ENCODE measurements around the gene DGKI. TPM values are rescaled to one million over a fixed set of nuclear protein-coding genes. Genes with fewer than 3 reads are reported as not detected.

The DGKI gene
- total RNA-seq, 4 donors from 2014 or later = 0.42 to 6.2 (median 2.0) TPM

DNA sequence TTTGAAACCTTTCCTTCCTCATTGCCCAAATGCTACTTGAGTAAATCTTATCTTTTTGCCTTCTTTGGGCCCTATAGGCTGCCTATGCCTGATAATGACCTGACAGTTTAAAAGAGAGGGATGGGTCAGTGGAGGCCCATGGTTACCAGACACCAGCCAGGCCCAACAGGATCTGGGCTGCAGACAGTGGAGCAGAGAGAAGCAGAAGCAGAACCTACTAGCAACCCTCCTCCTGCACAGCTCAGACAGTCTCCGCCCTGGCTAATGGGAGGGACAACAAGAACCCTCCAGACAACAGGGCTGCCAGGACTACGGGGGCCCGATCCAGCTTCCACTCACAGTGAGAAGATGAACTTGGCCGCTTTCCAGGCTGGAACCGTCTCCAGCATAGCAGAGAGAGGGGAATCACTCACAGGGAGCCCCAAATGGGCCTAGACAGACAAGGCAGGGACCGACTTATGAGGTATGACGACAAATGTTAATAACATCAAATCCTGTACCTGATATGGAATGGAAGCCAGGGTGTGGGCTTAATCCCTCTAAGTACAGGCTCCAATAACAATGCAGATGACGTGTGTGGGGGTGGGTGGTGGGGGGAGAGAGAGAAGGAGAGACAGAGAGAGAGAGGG lies 31.7 kb upstream of the DGKI start:
- Histone ChIP-seq H3K4me1 (peaks cover 16% of the 10 kb centered on the region), H3K4me3 (no peak overlapping the region), H3K27me3 (no peaks in the 10 kb centered on the region), H3K27ac (no peak overlapping the region), H3K36me3 (peaks cover 62% of the 10 kb centered on the region), H3K9me3 (no peaks in the 10 kb centered on the region)
- TF ChIP-seq EP300 (IDR thresholded peaks at IDR 0.05) (no peak), POLR2AphosphoS5 (IDR thresholded peaks at IDR 0.05) (no peak), POLR2A (IDR thresholded peaks at IDR 0.05) (no peak)
- TF ChIP-seq, protein P1, sequence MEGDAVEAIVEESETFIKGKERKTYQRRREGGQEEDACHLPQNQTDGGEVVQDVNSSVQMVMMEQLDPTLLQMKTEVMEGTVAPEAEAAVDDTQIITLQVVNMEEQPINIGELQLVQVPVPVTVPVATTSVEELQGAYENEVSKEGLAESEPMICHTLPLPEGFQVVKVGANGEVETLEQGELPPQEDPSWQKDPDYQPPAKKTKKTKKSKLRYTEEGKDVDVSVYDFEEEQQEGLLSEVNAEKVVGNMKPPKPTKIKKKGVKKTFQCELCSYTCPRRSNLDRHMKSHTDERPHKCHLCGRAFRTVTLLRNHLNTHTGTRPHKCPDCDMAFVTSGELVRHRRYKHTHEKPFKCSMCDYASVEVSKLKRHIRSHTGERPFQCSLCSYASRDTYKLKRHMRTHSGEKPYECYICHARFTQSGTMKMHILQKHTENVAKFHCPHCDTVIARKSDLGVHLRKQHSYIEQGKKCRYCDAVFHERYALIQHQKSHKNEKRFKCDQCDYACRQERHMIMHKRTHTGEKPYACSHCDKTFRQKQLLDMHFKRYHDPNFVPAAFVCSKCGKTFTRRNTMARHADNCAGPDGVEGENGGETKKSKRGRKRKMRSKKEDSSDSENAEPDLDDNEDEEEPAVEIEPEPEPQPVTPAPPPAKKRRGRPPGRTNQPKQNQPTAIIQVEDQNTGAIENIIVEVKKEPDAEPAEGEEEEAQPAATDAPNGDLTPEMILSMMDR (IDR thresholded peaks at IDR 0.05) = no peak
- 69% methylated on average over 8 of the region's 8 CpGs for WGBS
- peak; percentile 82 to 87 for DNase-seq (ENCODE audit: low spot score in 2 of 2)

GRCh38 chr7:137877027-137877675 lies 30.4 kb upstream of the DGKI start:
- TF ChIP-seq, protein P1 (IDR thresholded peaks at IDR 0.05) = no peak
- TF ChIP-seq EP300 (IDR thresholded peaks at IDR 0.05) (no peak), POLR2AphosphoS5 (IDR thresholded peaks at IDR 0.05) (no peak), POLR2A (IDR thresholded peaks at IDR 0.05) (no peak)
- Histone ChIP-seq H3K4me1 (peaks cover 16% of the 10 kb centered on the region), H3K9me3 (no peaks in the 10 kb centered on the region), H3K27ac (no peak overlapping the region), H3K4me3 (no peak overlapping the region), H3K27me3 (no peaks in the 10 kb centered on the region), H3K36me3 (peaks cover 52% of the 10 kb centered on the region)
- no peak for DNase-seq (ENCODE audit: low spot score in 2 of 2)
- 72% methylated on average over 5 of the region's 5 CpGs for WGBS

DNA sequence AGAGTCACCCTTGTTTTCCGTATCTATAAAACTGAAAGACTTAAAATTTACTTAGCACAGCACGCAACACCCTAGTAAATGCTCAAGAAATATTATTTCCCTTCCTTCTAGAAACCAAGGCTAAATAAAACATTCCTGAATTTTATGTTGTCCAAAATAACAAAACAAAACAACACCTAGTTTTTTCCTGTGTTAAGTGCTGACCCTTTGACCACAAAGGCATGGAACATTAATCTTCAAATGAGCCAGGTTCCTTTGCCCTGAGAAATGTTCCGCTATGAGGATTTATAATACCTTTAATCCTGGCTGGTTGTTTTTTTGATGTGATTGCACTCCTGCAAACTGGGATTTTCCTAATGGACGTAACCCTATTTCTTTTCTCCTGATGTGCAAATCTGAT lies 29.0 kb upstream of the DGKI start:
- no peak overlapping the region for H3K27ac ChIP-seq

DNA sequence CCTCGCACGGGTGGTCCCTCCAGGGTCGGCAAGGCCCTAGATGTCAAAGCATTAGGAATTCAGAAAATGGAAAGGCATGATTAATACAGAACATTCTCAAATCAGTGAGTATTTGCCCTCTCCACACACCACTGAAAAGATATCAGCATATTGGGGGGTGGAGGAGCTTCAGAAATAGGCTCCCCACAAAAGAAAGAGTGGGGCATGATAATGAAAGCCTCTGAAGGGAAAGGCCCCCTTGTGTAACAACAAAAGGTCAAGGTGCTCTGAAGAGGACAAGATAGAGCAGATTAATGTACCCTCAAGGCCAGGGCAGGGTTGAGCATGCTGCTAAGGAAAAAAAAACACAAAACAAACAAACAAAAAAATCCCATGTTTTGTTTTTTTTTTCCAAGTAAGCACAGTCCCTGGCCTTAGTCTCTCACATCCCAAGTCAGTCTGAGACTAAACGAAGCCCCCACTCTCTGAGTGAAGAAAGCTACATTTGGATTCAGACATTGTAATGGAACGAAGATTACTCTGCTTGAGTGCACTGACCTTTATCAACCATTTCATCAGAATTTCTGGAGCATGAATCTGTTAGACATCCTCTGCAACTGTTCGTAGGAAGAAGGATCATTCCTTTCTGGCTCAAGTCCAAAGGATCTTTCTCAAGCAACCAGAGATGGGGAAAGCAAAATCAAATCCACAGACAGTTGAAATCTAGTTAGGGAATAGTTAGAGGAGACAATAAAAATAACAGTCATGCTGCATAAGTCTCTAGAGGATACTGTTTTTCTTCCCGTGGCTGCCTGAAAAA lies 27.4 kb upstream of the DGKI start:
- Histone ChIP-seq H3K27ac (peak overlapping the region; percentile 46), H3K36me3 (peaks cover 25% of the 10 kb centered on the region)
- DNase-seq (ENCODE audit: low spot score in 2 of 2) = no peak

More for the DNA sequence above, 29.0 kb upstream of the DGKI start:
- H3K36me3 ChIP-seq = peaks cover 38% of the 10 kb centered on the region
- TF ChIP-seq POLR2AphosphoS5 (IDR thresholded peaks at IDR 0.05) (no peak), EP300 (IDR thresholded peaks at IDR 0.05) (no peak), POLR2A (IDR thresholded peaks at IDR 0.05) (no peak)
- TF ChIP-seq, protein P1 (IDR thresholded peaks at IDR 0.05) = no peak
- 94% methylated on average over 4 of the region's 4 CpGs for WGBS
- no peaks in the 10 kb centered on the region for H3K9me3 ChIP-seq
- no peak for DNase-seq (ENCODE audit: low spot score in 2 of 2)
- H3K4me3 ChIP-seq = no peak overlapping the region
- no peaks in the 10 kb centered on the region for H3K27me3 ChIP-seq
- peaks cover 16% of the 10 kb centered on the region for H3K4me1 ChIP-seq

More for the DNA sequence above, 27.4 kb upstream of the DGKI start:
- Histone ChIP-seq H3K27me3 (no peaks in the 10 kb centered on the region), H3K4me1 (peaks cover 5% of the 10 kb centered on the region), H3K4me3 (no peak overlapping the region), H3K9me3 (no peaks in the 10 kb centered on the region)
- 67% methylated on average over 7 of the region's 7 CpGs for WGBS
- TF ChIP-seq POLR2A (IDR thresholded peaks at IDR 0.05) (no peak), EP300 (IDR thresholded peaks at IDR 0.05) (no peak), POLR2AphosphoS5 (IDR thresholded peaks at IDR 0.05) (no peak)
- TF ChIP-seq, protein P1 (IDR thresholded peaks at IDR 0.05) = no peak

Measured in suprapubic skin (tissue), 4 donors.